ENCODE data around the gene EPHA3. TPM values are rescaled to one million over a fixed set of nuclear protein-coding genes. Genes with fewer than 3 reads are reported as not detected.

The EPHA3 gene
- total RNA-seq = 208 TPM

DNA sequence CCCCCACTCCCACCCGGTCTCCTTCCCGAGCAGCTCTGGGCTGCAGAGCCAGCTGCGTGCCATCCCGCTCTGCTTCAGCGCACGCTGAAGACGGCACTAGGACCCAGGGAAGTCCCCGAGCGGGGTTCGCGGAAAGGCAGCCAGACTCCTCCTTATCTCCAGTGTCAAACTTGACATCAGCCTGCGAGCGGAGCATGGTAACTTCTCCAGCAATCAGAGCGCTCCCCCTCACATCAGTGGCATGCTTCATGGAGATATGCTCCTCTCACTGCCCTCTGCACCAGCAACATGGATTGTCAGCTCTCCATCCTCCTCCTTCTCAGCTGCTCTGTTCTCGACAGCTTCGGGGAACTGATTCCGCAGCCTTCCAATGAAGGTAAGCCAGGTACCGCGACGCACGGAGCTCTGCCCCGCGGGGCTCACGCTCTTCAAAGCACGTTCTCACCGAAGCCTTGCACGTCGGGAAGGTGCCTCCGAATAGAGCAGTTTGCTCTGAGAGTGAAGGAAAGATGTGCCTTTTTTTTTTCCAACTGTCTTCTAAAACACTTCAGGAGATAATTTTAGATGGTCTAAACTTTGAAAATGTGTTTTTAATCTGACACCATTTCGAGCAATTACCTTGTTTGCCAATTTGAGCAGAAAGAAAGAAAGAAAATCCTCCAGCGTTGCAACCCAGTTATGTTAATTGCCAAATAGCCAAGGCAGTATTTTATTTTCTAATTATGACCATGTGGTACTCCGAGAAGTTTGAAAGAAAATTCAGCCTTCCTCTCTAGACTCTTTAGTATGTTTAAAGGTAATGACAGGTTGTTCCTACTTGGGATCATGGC lies at the start of gene EPHA3:
TSS of gene EPHA3 (plus strand) at position 161 of the 830 bp plus-strand sequence. CDS start at position 289, 128 bp downstream.

Data from parietal lobe (tissue), 1 donor.